CD4-positive, alpha-beta T cell treated with Interferon gamma for 1 hour (primary cell): ENCODE measurements around the gene RIN3.

Experiments
- DNase-seq: peaks from one replicate; pipeline ENCODE4 v3.0.0-alpha.2; 2020

RIN3 gene

GRCh38 chr14:92601131-92601710 is 87.6 kb downstream of the RIN3 start:
- no peak for DNase-seq

DNA sequence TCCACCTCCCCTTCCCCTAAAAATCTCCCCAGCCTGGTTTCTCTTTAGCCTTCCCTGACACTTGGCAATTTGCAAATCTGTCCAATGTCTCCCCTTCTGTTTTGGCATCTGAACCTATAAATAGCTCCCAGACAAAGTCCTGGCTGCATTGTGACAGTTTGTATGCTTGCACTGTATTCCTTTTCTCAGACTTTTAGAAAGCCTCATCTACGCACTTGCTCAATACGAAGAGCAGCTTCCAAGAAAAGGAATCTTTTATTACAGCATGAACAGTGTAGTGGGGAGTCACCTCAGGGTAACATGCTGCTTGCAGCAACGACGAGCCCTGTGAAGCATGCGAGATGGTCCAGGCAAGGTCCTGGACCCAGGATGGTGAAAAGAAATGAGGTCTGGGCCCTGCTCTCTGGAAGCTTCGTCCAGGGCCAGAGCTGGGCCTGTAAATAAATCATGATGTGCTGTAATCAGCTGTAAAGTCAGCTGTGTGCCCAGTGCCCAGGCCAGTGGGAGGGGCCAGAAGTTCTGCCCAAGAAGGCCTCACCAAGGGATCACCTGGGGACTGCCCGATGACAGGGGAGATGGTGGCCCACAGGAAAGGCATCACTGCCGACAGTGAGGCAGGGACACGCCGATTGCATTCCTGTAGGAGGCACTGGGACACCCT is 88.3 kb downstream of the RIN3 start:
- DNase-seq = no peak

DNA sequence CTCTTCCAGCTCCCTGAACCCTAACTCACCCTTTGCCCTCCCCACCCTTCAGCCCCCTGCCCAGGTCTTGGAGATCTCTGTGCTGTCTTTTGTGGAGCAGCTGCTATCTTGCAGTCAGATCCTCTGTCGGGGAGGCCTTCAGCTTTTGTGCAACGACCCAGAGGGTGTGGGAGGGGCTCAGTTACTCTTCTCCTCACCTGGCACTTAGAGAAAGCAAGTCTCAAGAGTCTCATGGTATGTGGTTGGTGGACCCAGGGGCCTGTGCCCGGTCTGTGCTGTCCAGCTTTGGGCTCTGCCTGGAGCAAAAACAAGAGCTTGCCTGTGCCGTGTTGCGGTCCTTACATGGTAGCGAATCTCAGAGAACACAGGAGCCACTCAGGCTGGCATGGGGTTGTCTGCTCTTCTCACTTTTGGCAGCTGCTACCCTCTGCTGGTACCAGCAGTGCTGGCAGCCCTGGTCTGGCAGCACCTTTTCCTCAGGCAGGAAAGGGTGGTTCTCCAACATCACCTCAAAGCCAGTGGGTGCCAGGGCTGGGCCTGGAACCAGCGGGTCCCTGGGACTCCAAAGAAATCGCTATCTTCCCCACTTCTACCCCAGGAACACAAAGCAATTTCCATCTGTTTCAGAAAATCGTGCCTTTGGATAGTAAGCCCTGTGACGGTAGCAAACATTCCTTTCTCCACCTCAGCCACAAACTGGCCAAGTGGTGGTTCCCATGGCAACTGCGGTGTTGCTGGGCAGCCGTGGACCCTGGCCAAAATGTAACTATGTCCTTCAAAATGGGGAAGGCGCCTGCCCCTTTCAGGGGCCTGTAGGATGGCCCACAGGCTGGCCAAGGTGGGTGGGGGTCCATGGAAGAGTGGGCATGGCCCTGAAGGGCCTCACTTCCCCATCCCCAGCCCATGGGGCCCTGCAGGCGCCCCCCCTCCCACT is 90.0 kb downstream of the RIN3 start:
- DNase-seq = peak; percentile 68

- no peak for DNase-seq
These were observed 91.8 kb downstream of the RIN3 start for GRCh38 chr14:92605274-92605940.

DNA sequence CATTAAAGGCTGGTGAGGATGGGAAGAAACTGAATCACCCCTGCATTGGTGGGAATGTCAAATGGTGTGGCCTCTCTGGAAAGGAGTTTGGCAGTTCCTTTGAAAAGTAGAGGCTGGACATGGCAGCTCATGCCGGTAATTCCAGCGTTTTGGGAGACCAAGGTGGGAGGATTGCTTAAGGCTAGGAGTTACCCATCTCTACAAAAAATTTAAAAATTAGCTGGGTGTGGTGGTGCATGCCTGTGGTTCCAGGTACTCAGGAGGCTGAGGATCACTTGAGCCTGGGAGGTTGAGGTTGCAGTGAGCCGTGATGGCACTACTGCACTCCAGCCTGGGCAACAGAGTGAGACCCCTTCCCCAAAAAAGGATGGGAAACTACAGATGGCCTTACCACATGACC is 93.7 kb downstream of the RIN3 start:
- no peak for DNase-seq

- DNase-seq = no peak
These were observed 94.3 kb downstream of the RIN3 start for GRCh38 chr14:92607702-92608429.

- no peak for DNase-seq
These were observed 96.4 kb downstream of the RIN3 start for GRCh38 chr14:92609955-92610354.

GRCh38 chr14:92610849-92611271 is 97.3 kb downstream of the RIN3 start:
- DNase-seq = no peak

DNA sequence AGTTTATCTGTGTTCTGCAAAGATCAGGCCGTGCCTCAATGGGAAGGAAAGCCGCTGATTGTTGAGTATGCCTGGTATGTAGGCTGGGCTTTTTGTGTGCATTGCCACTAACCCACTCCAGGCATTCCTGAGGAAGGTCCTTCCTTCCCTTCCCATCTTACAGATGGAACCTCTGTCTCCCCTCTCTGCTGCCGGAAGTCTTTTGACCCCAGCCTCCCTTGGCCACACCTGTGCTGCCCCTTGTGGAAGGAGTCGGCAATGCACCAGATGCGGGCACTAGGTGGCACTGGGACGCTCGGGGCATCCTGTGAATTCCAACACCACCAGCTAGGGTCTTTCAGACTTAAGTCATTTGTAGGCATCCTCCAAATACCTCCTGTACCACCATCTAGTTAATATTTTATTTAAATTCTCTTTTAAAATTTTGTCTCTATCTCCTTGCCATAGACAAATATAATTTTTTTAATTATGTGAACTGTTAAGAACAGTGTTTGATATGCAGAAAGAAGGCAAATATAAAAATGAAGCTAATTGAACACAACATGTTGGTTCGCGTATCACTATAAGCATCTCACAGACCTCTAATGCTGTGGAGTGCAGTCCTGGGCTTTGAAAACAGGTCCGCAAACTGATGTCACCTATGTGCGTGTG is 99.6 kb downstream of the RIN3 start:
- peak; percentile 55 for DNase-seq

DNA sequence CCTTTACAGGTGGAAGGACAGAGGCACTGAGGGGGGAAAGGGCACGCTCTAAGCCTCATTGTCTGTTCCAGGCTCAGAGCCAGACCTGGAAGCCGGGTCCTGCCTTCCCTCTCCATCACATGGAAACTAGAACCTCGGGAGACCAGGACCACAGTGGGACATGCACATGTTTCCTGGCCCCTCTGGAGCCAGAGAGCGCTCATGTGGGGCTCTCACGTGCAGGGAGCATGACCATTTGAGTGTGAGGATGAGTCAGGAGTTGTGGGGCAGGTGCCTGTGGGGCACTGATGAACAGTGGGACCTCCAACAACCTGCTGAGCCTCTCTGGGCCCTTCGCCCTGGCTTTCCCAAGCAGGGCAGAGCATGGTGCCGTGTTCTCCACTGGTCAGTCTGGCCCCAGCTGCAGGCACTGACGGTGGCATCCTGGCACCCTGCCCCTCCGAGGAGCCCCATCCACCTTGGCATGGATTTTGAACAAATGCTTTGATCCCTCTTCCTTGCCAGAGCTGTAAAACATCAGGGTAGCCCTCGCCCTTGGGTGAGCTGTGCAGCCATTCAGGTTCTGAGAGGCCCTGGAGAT is 100.2 kb downstream of the RIN3 start:
- DNase-seq = no peak

- peak; percentile 82 for DNase-seq
These were observed 101.9 kb downstream of the RIN3 start for GRCh38 chr14:92615451-92615850.

GRCh38 chr14:92616178-92616577 is 102.6 kb downstream of the RIN3 start:
- DNase-seq = no peak

- DNase-seq = no peak
These were observed 104.0 kb downstream of the RIN3 start for GRCh38 chr14:92617581-92617980.

GRCh38 chr14:92619671-92620456 is 106.3 kb downstream of the RIN3 start:
- no peak for DNase-seq

DNA sequence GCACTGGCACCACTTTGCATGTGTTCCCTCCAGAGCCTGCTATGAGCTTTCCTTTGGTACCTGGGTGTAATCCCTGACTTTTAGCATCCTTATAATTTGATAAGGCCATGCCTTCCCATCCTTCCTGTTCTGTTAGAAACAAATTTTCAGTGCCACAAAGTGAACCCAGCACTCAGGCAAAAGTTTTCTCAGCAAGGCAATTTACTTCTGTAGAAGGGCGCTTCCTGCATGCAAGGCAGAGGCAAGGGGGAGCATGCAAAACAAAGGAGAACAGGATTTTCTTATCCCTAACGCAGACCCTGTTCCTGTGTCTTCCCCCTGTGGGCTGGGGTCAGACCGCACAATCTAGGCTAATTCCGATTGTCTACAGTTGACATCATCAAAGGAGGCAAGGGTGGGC is 108.7 kb downstream of the RIN3 start:
- no peak for DNase-seq

DNA sequence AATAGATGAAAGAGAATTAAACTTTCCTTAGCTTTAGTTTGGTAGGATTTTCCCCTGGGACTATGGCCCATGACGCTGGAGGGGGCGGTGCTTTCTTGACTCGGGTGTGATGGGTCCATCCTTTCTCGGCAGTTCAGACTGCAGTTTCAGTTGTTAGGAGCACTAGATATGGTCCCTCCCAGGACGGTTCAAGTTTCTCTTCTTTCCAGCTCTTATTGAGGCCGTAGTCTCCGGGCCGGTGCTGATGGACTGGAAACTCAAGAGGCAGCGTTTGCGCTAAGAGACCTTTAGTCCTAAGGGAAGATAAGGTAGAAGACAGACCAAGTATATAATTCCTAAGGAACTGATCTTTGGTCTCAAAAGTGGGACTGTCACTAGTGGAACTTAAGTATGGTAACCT is 111.2 kb downstream of the RIN3 start:
- DNase-seq = no peak

DNA sequence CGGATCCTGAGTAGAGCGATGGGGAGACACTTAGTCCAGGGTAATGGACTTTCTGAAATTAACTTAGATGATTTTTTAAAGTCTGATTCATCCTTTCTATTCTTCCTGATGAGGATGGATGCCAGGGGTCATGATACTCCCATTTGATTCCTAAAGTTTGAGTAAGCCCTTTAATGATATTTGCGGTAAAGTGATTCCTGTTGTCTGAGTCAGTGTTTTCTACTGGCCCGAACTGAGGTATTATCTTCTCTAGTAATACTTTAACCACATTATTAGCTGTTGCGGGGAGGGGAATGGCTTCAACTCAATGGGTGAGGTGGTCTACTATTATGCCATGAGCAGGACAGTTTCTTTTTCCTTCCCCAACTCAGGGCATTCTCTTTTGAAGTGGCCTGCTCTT is 111.6 kb downstream of the RIN3 start:
- DNase-seq = no peak

DNA sequence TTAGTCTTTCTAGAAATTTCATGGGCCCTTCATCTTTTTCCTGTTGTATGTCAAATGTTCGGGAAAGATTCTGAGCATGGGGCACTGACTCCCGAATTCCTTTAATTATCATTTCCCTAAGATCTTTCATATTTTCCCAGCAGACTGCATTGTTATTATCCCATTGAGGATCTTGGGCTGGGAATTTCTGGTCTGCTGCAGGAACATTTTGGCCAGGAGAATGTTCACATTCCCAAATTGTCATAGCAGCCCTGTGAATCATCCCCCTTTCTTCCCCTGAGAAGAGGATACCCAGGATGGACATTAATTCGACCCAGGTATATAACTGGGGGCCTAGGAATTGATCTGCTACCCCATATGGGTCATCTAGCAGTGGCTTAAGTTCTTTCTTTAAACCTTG is 112.5 kb downstream of the RIN3 start:
- DNase-seq = no peak

DNA sequence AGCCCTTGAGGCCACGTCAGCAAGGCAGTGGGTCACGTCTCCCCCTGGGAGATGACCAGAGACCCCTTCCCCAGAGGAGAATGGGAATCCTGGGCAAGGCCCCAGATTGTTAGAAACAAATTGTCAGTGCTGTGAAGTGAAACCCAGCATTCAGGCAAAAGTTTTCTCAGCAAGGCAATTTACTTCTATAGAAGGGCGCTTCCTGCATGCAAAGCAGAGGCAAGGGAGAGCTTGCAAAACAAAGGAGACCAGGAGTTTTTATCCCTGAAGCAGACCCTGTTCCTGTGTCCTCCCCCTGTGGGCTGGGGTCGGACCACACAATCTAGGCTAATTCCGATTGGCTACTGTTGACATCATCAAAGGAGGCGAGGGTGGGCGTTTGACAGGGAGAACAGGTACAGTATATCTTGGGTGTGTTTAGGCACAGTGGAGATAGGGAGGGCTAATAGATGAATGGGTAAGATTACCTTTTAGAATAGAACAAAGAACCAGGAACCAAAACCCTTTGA is 114.2 kb downstream of the RIN3 start:
- no peak for DNase-seq

DNA sequence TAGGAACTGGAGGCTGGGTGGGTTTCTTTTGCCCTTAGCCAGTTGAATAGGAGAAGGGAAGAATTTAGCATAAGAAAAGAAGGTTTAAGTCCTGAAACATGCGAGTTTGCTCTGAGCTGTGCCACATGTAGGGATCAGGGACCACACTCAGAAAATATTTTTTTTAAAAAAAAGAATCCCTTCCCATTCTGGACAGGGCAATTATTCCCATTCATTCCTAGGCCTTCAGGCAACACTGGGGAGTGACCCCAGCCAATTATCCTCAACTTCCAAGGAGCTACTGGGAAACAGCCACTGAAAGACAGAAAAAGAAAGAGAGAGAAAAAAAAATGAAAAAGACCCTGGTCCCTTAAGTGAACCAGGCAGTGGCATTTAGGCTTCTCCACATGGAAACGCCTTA is 115.1 kb downstream of the RIN3 start:
- no peak for DNase-seq

- no peak for DNase-seq
These were observed 116.8 kb downstream of the RIN3 start for GRCh38 chr14:92630367-92630766.
